Parathyroid adenoma (tissue), 2 donors: ENCODE data around the gene KCP.

Experiments used
- H2AFZ ChIP-seq: fragments of 300-600 bp; sonication (generic); one replicate; pipeline ENCODE4 v1.7.0; 2017; ENCODE audit warnings: antibody characterized with exemption, mild to moderate bottlenecking
- H3K27ac ChIP-seq: fragments of 300-600 bp; sonication (generic); one replicate; pipeline ENCODE4 v1.7.0; 2017
- H3K27me3 ChIP-seq: fragments of 300-600 bp; sonication (generic); one replicate; pipeline ENCODE4 v1.7.0; 2017; ENCODE audit warnings: low read length; ENCODE audit not compliant: control insufficient read depth, insufficient read depth
- H3K36me3 ChIP-seq: fragments of 300-600 bp; sonication (generic); one replicate; pipeline ENCODE4 v1.7.0; 2017; ENCODE audit warnings: low read length; ENCODE audit not compliant: control insufficient read depth, insufficient read depth
- H3K4me1 ChIP-seq: fragments of 300-600 bp; sonication (generic); one replicate; pipeline ENCODE4 v1.7.0; 2017; ENCODE audit warnings: control low read depth
- H3K4me2 ChIP-seq: fragments of 300-600 bp; sonication (generic); one replicate; pipeline ENCODE4 v1.7.0; 2017; ENCODE audit warnings: low read length
- H3K4me3 ChIP-seq: fragments of 300-600 bp; sonication (generic); one replicate; pipeline ENCODE4 v1.7.0; 2017; ENCODE audit warnings: low read depth, low read length
- H3K79me2 ChIP-seq: fragments of 300-600 bp; sonication (generic); one replicate; pipeline ENCODE4 v1.7.0; 2017; ENCODE audit warnings: control low read depth
- H3K9ac ChIP-seq: fragments of 300-600 bp; sonication (generic); one replicate; pipeline ENCODE4 v1.7.0; 2017; ENCODE audit warnings: mild to moderate bottlenecking
- H3K9me3 ChIP-seq: fragments of 300-600 bp; sonication (generic); one replicate; pipeline ENCODE4 v1.7.0; 2017; ENCODE audit warnings: low read length; ENCODE audit not compliant: control insufficient read depth
- TF ChIP-seq, protein P1 (sequence below): fragments of 300-600 bp; sonication (generic); IDR thresholded peaks from one replicate; pipeline ENCODE4 v1.7.0; 2017; ENCODE audit warnings: antibody characterized with exemption, mild to moderate bottlenecking
- donor health status: primary hyperparathyroidism.

The KCP gene

DNA sequence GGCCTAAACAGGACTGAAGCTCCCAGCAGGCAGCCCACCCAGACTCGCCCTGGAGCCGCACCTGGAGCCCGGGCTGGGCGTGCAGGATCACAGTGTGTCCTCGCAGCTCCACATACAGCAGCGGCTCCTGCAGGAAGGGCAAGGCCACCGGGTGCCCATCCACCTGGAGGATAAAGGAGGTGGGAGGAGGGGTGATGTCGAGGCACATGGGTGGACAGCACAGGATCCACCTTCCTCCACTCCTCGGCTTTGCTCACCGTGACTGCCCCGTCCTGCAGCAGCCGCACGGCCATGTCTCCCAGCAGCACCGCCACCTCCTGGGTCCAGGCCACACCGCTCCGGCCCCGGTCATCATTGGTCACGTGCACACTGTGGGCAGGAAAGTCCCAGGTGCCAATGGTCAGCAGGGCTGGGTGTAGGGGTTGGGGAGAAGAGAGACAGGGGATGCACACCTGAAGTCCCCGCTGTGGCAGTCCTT is 31.0 kb downstream of the KCP start:
- Histone ChIP-seq H3K36me3 (no peaks in the 10 kb centered on the region), H3K79me2 (no peaks in the 10 kb centered on the region), H2AFZ (no peak overlapping the region), H3K27me3 (no peaks in the 10 kb centered on the region), H3K9me3 (no peaks in the 10 kb centered on the region), H3K4me1 (peaks cover 13% of the 10 kb centered on the region), H3K4me3 (no peak overlapping the region), H3K27ac (no peak overlapping the region), H3K9ac (no peak overlapping the region), H3K4me2 (no peak overlapping the region)
- TF ChIP-seq, protein P1, sequence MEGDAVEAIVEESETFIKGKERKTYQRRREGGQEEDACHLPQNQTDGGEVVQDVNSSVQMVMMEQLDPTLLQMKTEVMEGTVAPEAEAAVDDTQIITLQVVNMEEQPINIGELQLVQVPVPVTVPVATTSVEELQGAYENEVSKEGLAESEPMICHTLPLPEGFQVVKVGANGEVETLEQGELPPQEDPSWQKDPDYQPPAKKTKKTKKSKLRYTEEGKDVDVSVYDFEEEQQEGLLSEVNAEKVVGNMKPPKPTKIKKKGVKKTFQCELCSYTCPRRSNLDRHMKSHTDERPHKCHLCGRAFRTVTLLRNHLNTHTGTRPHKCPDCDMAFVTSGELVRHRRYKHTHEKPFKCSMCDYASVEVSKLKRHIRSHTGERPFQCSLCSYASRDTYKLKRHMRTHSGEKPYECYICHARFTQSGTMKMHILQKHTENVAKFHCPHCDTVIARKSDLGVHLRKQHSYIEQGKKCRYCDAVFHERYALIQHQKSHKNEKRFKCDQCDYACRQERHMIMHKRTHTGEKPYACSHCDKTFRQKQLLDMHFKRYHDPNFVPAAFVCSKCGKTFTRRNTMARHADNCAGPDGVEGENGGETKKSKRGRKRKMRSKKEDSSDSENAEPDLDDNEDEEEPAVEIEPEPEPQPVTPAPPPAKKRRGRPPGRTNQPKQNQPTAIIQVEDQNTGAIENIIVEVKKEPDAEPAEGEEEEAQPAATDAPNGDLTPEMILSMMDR, result no peak

DNA sequence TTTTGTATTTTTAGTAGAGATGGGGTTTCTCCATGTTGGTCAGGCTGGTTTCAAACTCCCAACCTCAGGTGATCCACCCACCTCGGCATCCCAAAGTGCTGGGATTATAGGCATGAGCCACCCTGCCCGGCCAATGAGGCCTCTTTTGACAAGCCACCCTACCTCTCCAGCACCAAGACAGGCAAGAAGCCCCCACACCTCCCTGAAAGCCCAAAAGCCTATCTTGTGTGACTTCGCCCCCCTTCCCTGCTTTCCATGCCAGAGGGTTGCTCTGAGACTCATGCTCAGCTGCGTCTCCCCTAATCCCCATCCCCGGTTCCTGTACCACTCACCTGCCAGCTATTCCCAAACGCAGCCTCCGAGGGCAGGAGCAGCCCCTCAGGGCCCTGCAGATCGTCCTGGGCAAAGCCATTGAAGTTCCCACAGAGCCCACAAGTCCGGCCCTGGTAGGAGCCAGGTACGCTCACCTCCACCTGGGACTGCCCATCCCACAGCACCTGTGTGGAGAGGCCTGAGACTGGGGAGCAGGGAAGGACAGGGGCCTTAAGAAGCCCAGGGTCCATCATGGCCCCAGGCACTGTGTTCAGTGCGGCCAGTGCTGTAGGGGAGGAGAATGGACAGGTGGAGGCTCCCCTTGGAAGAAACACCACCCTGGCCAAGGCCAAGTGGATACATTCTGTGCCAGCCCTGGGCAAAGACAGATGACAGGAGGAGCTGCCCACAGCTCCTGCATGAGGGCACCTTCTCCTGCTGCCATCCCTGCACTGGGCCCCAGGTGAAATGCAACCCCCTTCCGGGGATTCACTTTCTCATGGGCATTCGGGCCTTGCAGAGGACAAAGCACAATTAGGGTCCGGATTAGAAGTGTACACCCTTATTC is 32.0 kb downstream of the KCP start:
- Histone ChIP-seq H3K9me3 (no peaks in the 10 kb centered on the region), H3K9ac (no peak overlapping the region), H3K27me3 (no peaks in the 10 kb centered on the region), H3K4me1 (peaks cover 15% of the 10 kb centered on the region), H2AFZ (peak overlapping the region; percentile 16), H3K79me2 (no peaks in the 10 kb centered on the region), H3K27ac (peak overlapping the region; percentile 49), H3K4me2 (no peak overlapping the region), H3K4me3 (no peak overlapping the region), H3K36me3 (no peaks in the 10 kb centered on the region)
- TF ChIP-seq, protein P1, result no peak

DNA sequence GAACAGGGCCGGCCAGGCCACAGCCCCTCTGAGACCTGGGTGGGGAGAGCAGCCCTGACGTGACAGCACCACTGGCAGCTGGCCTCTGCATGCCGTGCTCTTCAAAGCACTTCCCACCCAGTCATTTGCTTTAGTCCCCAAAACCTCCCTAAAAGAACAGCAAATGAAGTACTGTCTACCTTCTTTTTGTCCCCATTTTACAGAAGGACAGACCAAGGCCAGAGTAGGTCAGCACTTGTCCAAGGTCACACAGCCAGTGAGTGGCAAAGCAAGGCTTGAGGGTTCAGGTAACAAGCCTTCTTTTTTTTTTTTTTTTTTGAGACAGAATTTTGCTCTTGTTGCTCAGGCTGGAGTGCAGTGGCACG is 32.8 kb downstream of the KCP start:
- TF ChIP-seq, protein P1, result no peak
- no peak overlapping the region for H3K4me2 ChIP-seq
- no peaks in the 10 kb centered on the region for H3K27me3 ChIP-seq
- no peaks in the 10 kb centered on the region for H3K79me2 ChIP-seq
- H3K9me3 ChIP-seq, result no peaks in the 10 kb centered on the region
- H3K27ac ChIP-seq, result no peak overlapping the region
- peaks cover 15% of the 10 kb centered on the region for H3K4me1 ChIP-seq
- no peaks in the 10 kb centered on the region for H3K36me3 ChIP-seq
- no peak overlapping the region for H2AFZ ChIP-seq
- H3K9ac ChIP-seq, result no peak overlapping the region
- no peak overlapping the region for H3K4me3 ChIP-seq

DNA sequence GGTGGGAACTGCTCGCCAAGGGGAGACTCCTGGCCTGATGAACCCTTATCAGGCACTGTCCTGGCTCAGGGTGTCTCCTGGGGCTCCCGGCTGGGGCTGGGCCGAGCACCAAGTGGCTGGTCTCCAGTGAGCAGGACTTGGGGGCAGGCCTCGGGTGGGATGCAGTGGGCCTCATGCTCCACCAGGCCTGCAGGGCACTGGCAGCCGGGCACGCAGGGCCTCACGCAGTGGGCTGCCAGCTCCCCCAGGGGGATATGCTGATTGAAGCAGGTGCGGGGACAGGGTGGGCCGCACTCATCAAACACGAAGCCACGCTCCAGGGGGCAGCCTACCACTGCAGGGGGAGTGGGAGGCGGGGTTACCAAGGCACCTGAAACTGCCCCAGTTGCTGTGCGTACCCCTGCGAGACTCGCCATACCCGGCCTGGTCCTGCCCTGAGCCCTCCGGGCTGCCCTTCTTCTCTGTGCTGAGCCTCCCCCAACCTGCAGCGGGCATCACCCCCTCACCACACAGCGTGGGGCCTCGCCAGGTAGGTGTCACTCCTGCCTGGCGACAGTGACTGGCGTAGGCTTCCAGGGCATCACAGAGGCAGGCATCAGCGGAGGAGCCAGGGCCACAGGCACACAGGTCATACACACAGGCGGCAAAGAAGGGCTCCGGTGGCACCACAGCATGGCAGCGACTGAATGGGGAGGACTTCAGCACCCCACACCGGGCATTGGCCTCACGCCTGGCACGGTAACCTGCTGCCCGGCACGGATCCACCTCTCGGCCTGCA is 33.3 kb downstream of the KCP start:
- Histone ChIP-seq H3K36me3 (no peaks in the 10 kb centered on the region), H3K27me3 (no peaks in the 10 kb centered on the region), H3K9ac (no peak overlapping the region), H2AFZ (no peak overlapping the region), H3K79me2 (no peaks in the 10 kb centered on the region), H3K9me3 (no peaks in the 10 kb centered on the region), H3K27ac (no peak overlapping the region), H3K4me2 (no peak overlapping the region), H3K4me3 (no peak overlapping the region), H3K4me1 (peaks cover 15% of the 10 kb centered on the region)
- TF ChIP-seq, protein P1, result no peak
